Peyer's patch (tissue), 4 donors: ENCODE data around the gene PRIMA1.

Source experiments
- CTCF ChIP-seq, 6 experiments: fragments of 450-650 bp in 4 of 6; fragments of 200-600 bp in 2 of 6; sonication (generic) in 1 of 6; IDR thresholded peaks; one replicate each; pipeline ENCODE4 v1.5.1; 2017 to 2019; ENCODE audit warnings: antibody characterized with exemption in 6 of 6, mild to moderate bottlenecking in 3 of 6, moderate library complexity in 1 of 6
- POLR2A ChIP-seq, 2 donors: fragments of 450-650 bp; IDR thresholded peaks; one replicate each; pipeline ENCODE4 v1.5.1; 2017; ENCODE audit warnings: antibody characterized with exemption in 2 of 2, mild to moderate bottlenecking in 2 of 2, moderate library complexity in 2 of 2

GRCh38 chr14:93818857-93819256 is 30.6 kb upstream of the PRIMA1 start:
- no peak for TF ChIP-seq POLR2A (IDR thresholded peaks at IDR 0.05)
- TF ChIP-seq CTCF (IDR thresholded peaks at IDR 0.05): no peak
